ENCODE measurements around the gene TMEM59L.

Gene TMEM59L

DNA sequence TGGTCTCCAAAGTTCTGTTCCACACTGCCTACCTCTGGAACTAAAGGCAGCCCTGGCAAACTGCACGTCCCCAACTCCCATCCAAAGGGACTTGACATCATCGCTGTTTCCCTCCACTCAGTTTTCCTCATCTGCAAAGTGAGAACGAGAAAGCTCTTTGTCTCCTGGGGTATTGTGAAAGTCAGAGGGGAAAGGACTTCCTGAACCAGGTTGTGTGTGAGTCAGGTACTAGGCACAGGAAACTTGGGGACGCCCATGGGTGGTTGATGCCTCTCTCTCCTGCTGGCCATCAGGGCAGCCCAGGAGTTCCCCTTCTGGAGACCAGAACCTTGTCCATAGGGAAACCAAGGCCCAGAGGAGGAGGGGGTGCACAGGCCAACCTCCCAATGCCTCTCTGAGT, 10.8 kb upstream of the TMEM59L start:
- H3K18ac ChIP-seq (ENCODE audit: low read length), result no peak overlapping the region
- no peaks in the 10 kb centered on the region for H3K79me1 ChIP-seq (ENCODE audit: low read length)
- H4K91ac ChIP-seq (ENCODE audit: low read depth, low read length), result no peak overlapping the region
- peaks cover 0 to 2% of the 10 kb centered on the region in 2 experiments for H3K4me1 ChIP-seq (ENCODE audit: control insufficient read depth in 1 of 2, insufficient read depth in 2 of 2, low read length in 2 of 2)
- H4K12ac ChIP-seq (ENCODE audit: low read depth, low read length), result no peak overlapping the region
- no peak for DNase-seq
- H3K9ac ChIP-seq (ENCODE audit: low read length), result no peak overlapping the region
- no peak overlapping the region for H3K23ac ChIP-seq (ENCODE audit: low read length)
- H3K4me3 ChIP-seq (ENCODE audit: low read depth, low read length), result no peak overlapping the region
- peaks cover 1% of the 10 kb centered on the region for H3K9me3 ChIP-seq (ENCODE audit: insufficient read depth, low read depth, low read length)
- H2BK120ac ChIP-seq (ENCODE audit: insufficient read depth, low read length, poor library complexity), result no peak overlapping the region
- H2AFZ ChIP-seq (ENCODE audit: insufficient read depth, low read length, poor library complexity), result no peak overlapping the region
- no peak overlapping the region for H2AK5ac ChIP-seq (ENCODE audit: low read length)
- H3K27me3 ChIP-seq (ENCODE audit: insufficient read depth, low read length), result peaks cover 37% of the 10 kb centered on the region
- no peak overlapping the region for H2BK12ac ChIP-seq (ENCODE audit: low read length)
- H3K27ac ChIP-seq (ENCODE audit: low read depth, low read length), result no peak overlapping the region
- no peaks in the 10 kb centered on the region for H3K36me3 ChIP-seq (ENCODE audit: control insufficient read depth in 1 of 2, insufficient read depth in 2 of 2, low read length in 2 of 2)
- no peak overlapping the region for H3K4ac ChIP-seq (ENCODE audit: low read depth, low read length)
- H2BK5ac ChIP-seq (ENCODE audit: low read depth, low read length, poor library complexity), result no peak overlapping the region
- WGBS (ENCODE audit: extremely low coverage, insufficient coverage, insufficient read length), result no CpG with 5 or more reads among the region's 4 CpGs
- no peak overlapping the region for H3K14ac ChIP-seq (ENCODE audit: low read length)
- no peak overlapping the region for H3K4me2 ChIP-seq (ENCODE audit: low read length)
- no peak overlapping the region for H4K8ac ChIP-seq (ENCODE audit: low read depth, low read length)
- no peaks in the 10 kb centered on the region for H3K79me2 ChIP-seq (ENCODE audit: control insufficient read depth, insufficient read depth, low read length, poor library complexity)

DNA sequence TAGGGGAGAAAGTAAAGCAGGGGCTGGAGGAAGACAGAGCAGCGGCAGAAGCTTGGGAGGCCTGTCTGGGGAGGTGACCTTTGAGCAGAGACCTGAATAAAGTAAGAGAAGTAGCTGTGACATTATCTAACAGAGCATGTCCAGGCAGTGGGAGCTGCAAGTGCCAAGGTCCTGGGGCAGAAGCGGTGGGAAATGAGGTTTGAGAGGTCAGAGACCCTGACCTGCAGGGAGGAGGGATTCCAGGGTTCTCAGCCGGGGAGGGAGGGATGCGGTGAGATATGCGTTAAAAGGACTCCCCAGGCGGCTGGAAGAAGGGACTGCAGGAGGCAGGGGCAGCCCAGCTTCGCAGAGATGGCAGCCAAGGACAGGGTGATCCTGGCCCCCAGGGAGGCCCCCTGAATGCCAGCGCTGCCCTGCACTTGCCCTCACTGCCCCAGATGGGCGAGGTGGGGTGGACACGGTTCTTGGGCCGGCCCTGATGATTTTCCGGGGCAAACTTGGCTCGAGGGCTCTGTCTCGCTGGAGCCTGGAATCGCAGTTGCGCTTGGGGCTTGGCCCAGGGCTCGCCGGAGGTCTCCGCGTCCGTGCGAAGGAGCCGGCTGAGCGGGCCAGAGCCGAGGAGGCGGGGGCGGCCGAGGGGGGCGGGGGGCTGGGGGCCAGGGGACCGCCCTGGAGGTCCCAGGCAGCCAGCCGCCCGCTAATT, 9.3 kb upstream of the TMEM59L start:
- peak in 1 of 2 donors; percentile 23 for DNase-seq
- no peak overlapping the region for H3K4ac ChIP-seq (ENCODE audit: low read depth, low read length)
- H3K9me3 ChIP-seq (ENCODE audit: insufficient read depth, low read depth, low read length), result no peaks in the 10 kb centered on the region
- no peak overlapping the region for H4K91ac ChIP-seq (ENCODE audit: low read depth, low read length)
- no peak overlapping the region for H3K23ac ChIP-seq (ENCODE audit: low read length)
- no CpG with 5 or more reads among the region's 32 CpGs for WGBS (ENCODE audit: extremely low coverage, insufficient coverage, insufficient read length)
- H3K18ac ChIP-seq (ENCODE audit: low read length), result no peak overlapping the region
- no peak overlapping the region for H3K4me2 ChIP-seq (ENCODE audit: low read length)
- no peak overlapping the region for H3K14ac ChIP-seq (ENCODE audit: low read length)
- no peaks in the 10 kb centered on the region for H3K36me3 ChIP-seq (ENCODE audit: control insufficient read depth in 1 of 2, insufficient read depth in 2 of 2, low read length in 2 of 2)
- no peak overlapping the region for H2BK12ac ChIP-seq (ENCODE audit: low read length)
- H3K9ac ChIP-seq (ENCODE audit: low read length), result peak overlapping the region; percentile 18
- H4K8ac ChIP-seq (ENCODE audit: low read depth, low read length), result no peak overlapping the region
- H3K4me1 ChIP-seq (ENCODE audit: control insufficient read depth in 1 of 2, insufficient read depth in 2 of 2, low read length in 2 of 2), result peaks cover 0 to 4% of the 10 kb centered on the region in 2 experiments
- H3K27ac ChIP-seq (ENCODE audit: low read depth, low read length), result no peak overlapping the region
- no peak overlapping the region for H2BK120ac ChIP-seq (ENCODE audit: insufficient read depth, low read length, poor library complexity)
- H2AK5ac ChIP-seq (ENCODE audit: low read length), result no peak overlapping the region
- no peak overlapping the region for H3K4me3 ChIP-seq (ENCODE audit: low read depth, low read length)
- no peak overlapping the region for H2AFZ ChIP-seq (ENCODE audit: insufficient read depth, low read length, poor library complexity)
- no peaks in the 10 kb centered on the region for H3K79me1 ChIP-seq (ENCODE audit: low read length)
- no peak overlapping the region for H2BK5ac ChIP-seq (ENCODE audit: low read depth, low read length, poor library complexity)
- no peaks in the 10 kb centered on the region for H3K79me2 ChIP-seq (ENCODE audit: control insufficient read depth, insufficient read depth, low read length, poor library complexity)
- H4K12ac ChIP-seq (ENCODE audit: low read depth, low read length), result no peak overlapping the region
- peaks cover 52% of the 10 kb centered on the region for H3K27me3 ChIP-seq (ENCODE audit: insufficient read depth, low read length)

DNA sequence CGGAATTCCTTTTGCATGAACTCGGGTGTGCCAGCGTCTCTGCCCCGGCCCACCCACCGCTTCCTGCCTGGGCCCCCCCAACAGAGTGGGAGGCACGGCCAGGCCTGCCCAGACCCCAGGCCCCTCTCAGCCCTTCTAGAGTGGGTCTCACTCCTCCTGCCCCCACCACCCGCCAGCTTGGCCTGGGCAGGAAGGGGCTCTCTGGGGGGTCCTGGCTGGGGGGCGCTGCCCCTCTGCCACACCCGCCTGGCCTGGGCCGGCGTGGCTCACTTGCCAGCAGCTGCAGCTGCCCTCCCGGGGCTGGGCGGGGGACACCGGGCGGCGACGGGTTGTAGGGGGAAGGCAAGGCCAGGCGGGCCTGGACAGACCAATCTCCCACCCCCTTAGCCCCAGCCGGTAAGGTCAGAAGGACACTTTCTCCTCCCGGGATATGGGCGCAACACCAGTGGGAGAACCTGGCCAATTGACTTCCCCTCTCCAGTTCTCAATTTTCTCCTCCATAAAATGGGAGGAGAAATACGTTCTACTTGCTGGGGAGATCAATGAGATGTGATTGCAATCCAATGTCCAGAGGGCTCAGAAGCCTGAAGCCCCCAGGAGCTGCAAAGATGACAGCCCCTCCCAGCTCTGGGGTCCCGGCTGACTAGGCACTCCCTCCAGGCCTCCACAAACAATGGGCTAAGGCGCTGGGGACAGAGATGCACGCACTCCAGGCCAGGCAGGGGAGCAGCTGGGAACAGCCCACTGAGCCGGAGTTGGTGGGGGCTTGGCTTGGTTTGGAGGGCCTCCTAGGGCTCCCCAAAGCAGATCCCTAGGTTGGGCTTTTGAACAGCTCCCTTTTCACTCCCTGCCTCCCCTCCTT, 8.5 kb upstream of the TMEM59L start:
- H3K14ac ChIP-seq (ENCODE audit: low read length), result no peak overlapping the region
- H3K9ac ChIP-seq (ENCODE audit: low read length), result no peak overlapping the region
- H2BK12ac ChIP-seq (ENCODE audit: low read length), result no peak overlapping the region
- H4K12ac ChIP-seq (ENCODE audit: low read depth, low read length), result no peak overlapping the region
- peaks cover 59% of the 10 kb centered on the region for H3K27me3 ChIP-seq (ENCODE audit: insufficient read depth, low read length)
- H3K18ac ChIP-seq (ENCODE audit: low read length), result no peak overlapping the region
- H3K79me2 ChIP-seq (ENCODE audit: control insufficient read depth, insufficient read depth, low read length, poor library complexity), result no peaks in the 10 kb centered on the region
- H3K4me1 ChIP-seq (ENCODE audit: control insufficient read depth in 1 of 2, insufficient read depth in 2 of 2, low read length in 2 of 2), result peaks cover 0 to 4% of the 10 kb centered on the region in 2 experiments
- no peak overlapping the region for H2AFZ ChIP-seq (ENCODE audit: insufficient read depth, low read length, poor library complexity)
- H2BK5ac ChIP-seq (ENCODE audit: low read depth, low read length, poor library complexity), result no peak overlapping the region
- H3K23ac ChIP-seq (ENCODE audit: low read length), result no peak overlapping the region
- H2AK5ac ChIP-seq (ENCODE audit: low read length), result no peak overlapping the region
- H3K4ac ChIP-seq (ENCODE audit: low read depth, low read length), result no peak overlapping the region
- WGBS (ENCODE audit: extremely low coverage, insufficient coverage, insufficient read length), result no CpG with 5 or more reads among the region's 26 CpGs
- no peak overlapping the region for H3K27ac ChIP-seq (ENCODE audit: low read depth, low read length)
- DNase-seq, result no peak
- H4K91ac ChIP-seq (ENCODE audit: low read depth, low read length), result no peak overlapping the region
- no peaks in the 10 kb centered on the region for H3K79me1 ChIP-seq (ENCODE audit: low read length)
- no peak overlapping the region for H4K8ac ChIP-seq (ENCODE audit: low read depth, low read length)
- no peaks in the 10 kb centered on the region for H3K9me3 ChIP-seq (ENCODE audit: insufficient read depth, low read depth, low read length)
- no peak overlapping the region for H3K4me2 ChIP-seq (ENCODE audit: low read length)
- H2BK120ac ChIP-seq (ENCODE audit: insufficient read depth, low read length, poor library complexity), result no peak overlapping the region
- no peaks in the 10 kb centered on the region for H3K36me3 ChIP-seq (ENCODE audit: control insufficient read depth in 1 of 2, insufficient read depth in 2 of 2, low read length in 2 of 2)
- no peak overlapping the region for H3K4me3 ChIP-seq (ENCODE audit: low read depth, low read length)

GRCh38 chr19:18604820-18605159, 7.9 kb upstream of the TMEM59L start:
- peaks cover 0 to 4% of the 10 kb centered on the region in 2 experiments for H3K4me1 ChIP-seq (ENCODE audit: control insufficient read depth in 1 of 2, insufficient read depth in 2 of 2, low read length in 2 of 2)
- H3K27ac ChIP-seq (ENCODE audit: low read depth, low read length), result no peak overlapping the region
- H2BK120ac ChIP-seq (ENCODE audit: insufficient read depth, low read length, poor library complexity), result no peak overlapping the region
- no peak overlapping the region for H3K4me3 ChIP-seq (ENCODE audit: low read depth, low read length)
- H3K4ac ChIP-seq (ENCODE audit: low read depth, low read length), result no peak overlapping the region
- H3K9ac ChIP-seq (ENCODE audit: low read length), result no peak overlapping the region
- WGBS (ENCODE audit: extremely low coverage, insufficient coverage, insufficient read length), result no CpG with 5 or more reads among the region's 10 CpGs
- H3K14ac ChIP-seq (ENCODE audit: low read length), result no peak overlapping the region
- H4K91ac ChIP-seq (ENCODE audit: low read depth, low read length), result no peak overlapping the region
- peaks cover 65% of the 10 kb centered on the region for H3K27me3 ChIP-seq (ENCODE audit: insufficient read depth, low read length)
- H3K36me3 ChIP-seq (ENCODE audit: control insufficient read depth in 1 of 2, insufficient read depth in 2 of 2, low read length in 2 of 2), result no peaks in the 10 kb centered on the region
- no peak for DNase-seq
- H3K79me2 ChIP-seq (ENCODE audit: control insufficient read depth, insufficient read depth, low read length, poor library complexity), result no peaks in the 10 kb centered on the region
- no peak overlapping the region for H3K23ac ChIP-seq (ENCODE audit: low read length)
- H4K8ac ChIP-seq (ENCODE audit: low read depth, low read length), result no peak overlapping the region
- H3K18ac ChIP-seq (ENCODE audit: low read length), result no peak overlapping the region
- no peaks in the 10 kb centered on the region for H3K79me1 ChIP-seq (ENCODE audit: low read length)
- H2AFZ ChIP-seq (ENCODE audit: insufficient read depth, low read length, poor library complexity), result no peak overlapping the region
- no peak overlapping the region for H2AK5ac ChIP-seq (ENCODE audit: low read length)
- H3K9me3 ChIP-seq (ENCODE audit: insufficient read depth, low read depth, low read length), result no peaks in the 10 kb centered on the region
- no peak overlapping the region for H3K4me2 ChIP-seq (ENCODE audit: low read length)
- no peak overlapping the region for H4K12ac ChIP-seq (ENCODE audit: low read depth, low read length)
- H2BK5ac ChIP-seq (ENCODE audit: low read depth, low read length, poor library complexity), result no peak overlapping the region
- no peak overlapping the region for H2BK12ac ChIP-seq (ENCODE audit: low read length)
